Measurements from ENCODE around the gene ATAD3C. TPM values are rescaled to one million over a fixed set of nuclear protein-coding genes. Genes with fewer than 3 reads are reported as not detected.

Gene ATAD3C
- total and polyA plus RNA-seq, 2 donors (not counting 3 experiments of a cell fraction or from before 2014, with no cell fraction given) = 0.01 TPM; not detected in 1

DNA sequence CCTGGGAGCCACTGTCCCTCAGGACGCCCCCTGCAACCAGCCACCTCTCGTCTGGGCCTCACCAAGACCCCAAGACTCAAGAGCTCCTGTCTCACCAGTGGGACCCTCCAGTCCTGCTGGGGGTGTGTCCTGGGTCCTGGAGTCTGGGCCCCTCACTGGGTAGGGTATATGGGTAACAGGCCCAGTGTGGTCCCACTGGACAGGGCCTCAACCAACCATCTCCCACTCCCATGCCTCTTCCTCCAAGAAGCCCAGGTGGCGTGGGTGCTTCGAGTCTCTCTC is 14.7 kb upstream of the ATAD3C start:
- Histone ChIP-seq H3K9me1 (replicated peaks; ENCODE audit: control insufficient read depth, extremely low read depth, insufficient read depth, low read length) (no peaks in the 10 kb centered on the region), H3K36me3 (ENCODE audit: control insufficient read depth in 2 of 2, extremely low read depth in 1 of 2, insufficient read depth in 2 of 2, low read length in 2 of 2) (no peaks in the 10 kb centered on the region), H3K27ac (ENCODE audit: insufficient read depth, low read depth, low read length) (no peak overlapping the region), H3K9me3 (replicated peaks; ENCODE audit: control insufficient read depth, insufficient read depth, low read length) (no peaks in the 10 kb centered on the region), H3K4me1 (ENCODE audit: control insufficient read depth, extremely low read depth, insufficient read depth, low read length) (peaks cover 19% of the 10 kb centered on the region), H3K9ac (replicated peaks; ENCODE audit: extremely low read depth, insufficient read depth, low read length) (no peak overlapping the region), H3K4me2 (ENCODE audit: insufficient read depth, low read length) (no peak overlapping the region), H4K20me1 (replicated peaks; ENCODE audit: control insufficient read depth, extremely low read depth, insufficient read depth, low read length) (no peaks in the 10 kb centered on the region), H3K4me3 (replicated peaks in 1 of 3; ENCODE audit: insufficient read depth in 1 of 3, low read depth in 1 of 3, low read length in 3 of 3) (no peak overlapping the region), H2AFZ (ENCODE audit: low read depth, low read length) (no peak overlapping the region), H3K27me3 (ENCODE audit: control insufficient read depth in 2 of 2, insufficient read depth in 2 of 2, low read length in 2 of 2) (no peaks in the 10 kb centered on the region), H3K79me2 (ENCODE audit: control insufficient read depth, insufficient read depth, low read length) (no peaks in the 10 kb centered on the region)
- TF ChIP-seq, protein P1, sequence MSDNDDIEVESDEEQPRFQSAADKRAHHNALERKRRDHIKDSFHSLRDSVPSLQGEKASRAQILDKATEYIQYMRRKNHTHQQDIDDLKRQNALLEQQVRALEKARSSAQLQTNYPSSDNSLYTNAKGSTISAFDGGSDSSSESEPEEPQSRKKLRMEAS (IDR thresholded peaks at IDR 0.05; ENCODE audit: insufficient read depth, insufficient read length) = no peak
- TF ChIP-seq GATA2 (IDR thresholded peaks at IDR 0.05; ENCODE audit: insufficient read depth, insufficient read length, low read depth, low read length) (no peak), POLR2A (IDR thresholded peaks at IDR 0.05; ENCODE audit: low read depth, low read length) (no peak), JUN (IDR thresholded peaks at IDR 0.05; ENCODE audit: borderline replicate concordance, insufficient read depth, insufficient read length, low read depth) (no peak), POLR2AphosphoS5 (IDR thresholded peaks at IDR 0.05; ENCODE audit: insufficient read depth, low read depth, low read length) (no peak), EZH2 (IDR thresholded peaks at IDR 0.05; ENCODE audit: borderline replicate concordance, low read depth, low read length, severe bottlenecking) (no peak), MYC (IDR thresholded peaks at IDR 0.05; ENCODE audit: low read depth, low read length) (no peak), CTCF (IDR thresholded peaks at IDR 0.05; ENCODE audit: extremely low read depth in 1 of 2, insufficient read depth in 1 of 2, low read depth in 1 of 2, low read length in 2 of 2) (no peak), FOS (IDR thresholded peaks at IDR 0.05; ENCODE audit: borderline replicate concordance, insufficient read depth, low read length) (no peak)
- intact Hi-C loops (cut with micrococcal nuclease) = no loop called here
- dilution Hi-C loops (cut with MboI; ENCODE audit: extremely low pct_ligation_motif_present, low sequenced_read_pairs) = no loop called here
- DNase-seq (ENCODE audit: low read depth, low spot score) (no peak), FAIRE-seq (no peak)
- POLR2A ChIA-PET = interaction anchor here (0.5 kb wide), 1 partner anchor 216 kb away, joined by 3 read pairs; no protein-coding TSS in a partner anchor
- no TSS peak for BruUV-seq (replicated peaks)
- CTCF ChIA-PET = interaction anchor here (2.4 kb wide), 1 partner anchor 32 kb away, joined by 7 read pairs; no protein-coding TSS in a partner anchor

Data from endothelial cell of umbilical vein (primary cell).